ENCODE measurements around the gene CACTIN.

DNA sequence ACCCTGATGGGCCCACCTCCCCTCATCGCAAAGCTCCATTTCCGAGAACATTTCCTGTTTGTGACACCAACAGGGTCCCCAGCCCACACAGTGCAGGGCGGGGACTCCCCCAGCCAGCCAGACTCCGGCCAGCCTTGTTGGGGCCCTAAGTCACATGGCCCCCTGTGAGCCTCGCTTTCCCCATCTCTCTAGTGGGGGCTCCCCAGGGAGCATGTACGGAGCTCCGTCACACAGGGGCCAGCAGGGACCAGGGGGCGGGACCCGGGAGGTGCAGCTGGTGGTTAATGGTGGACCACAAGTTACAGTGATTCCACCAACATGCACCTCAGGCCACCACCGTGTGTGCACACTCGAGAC is 21.6 kb downstream of the CACTIN start:
- no peak for TF ChIP-seq YY1 (IDR thresholded peaks at IDR 0.05; ENCODE audit: insufficient read depth, insufficient read length)
- no peak for TF ChIP-seq ZNF274 (IDR thresholded peaks at IDR 0.05; ENCODE audit: low read depth, low read length)
- no peak for TF ChIP-seq SUZ12 (IDR thresholded peaks at IDR 0.05; ENCODE audit: extremely low read depth, insufficient read depth, insufficient read length)
